RPMI7951 (cell line): ENCODE data around the gene RPLP2. TPM values are rescaled to one million over a fixed set of nuclear protein-coding genes. Genes with fewer than 3 reads are reported as not detected.

Experiments
- DNase-seq: peaks from one replicate; pipeline ENCODE4 v3.0.0-alpha.2; 2012; ENCODE audit warnings: low read depth
- total RNA-seq: library from RNA; depleted of rRNA; stranded (reverse); fragments of >200 nt; shearing (Covaris generic); gene quantifications from 2 replicates; pipeline ENCODE4 v1.2.3, GENCODE V29; 2014

The RPLP2 gene
- total RNA-seq, 1 experiment from 2014 or later: 886 TPM

GRCh38 chr11:849104-849824 is 39.5 kb downstream of the RPLP2 start:
- no peak for DNase-seq

- DNase-seq: no peak
Observed at GRCh38 chr11:849951-850774, 40.4 kb downstream of the RPLP2 start.

GRCh38 chr11:850775-851763 is 41.3 kb downstream of the RPLP2 start:
- no peak for DNase-seq

GRCh38 chr11:852762-853161 is 43.0 kb downstream of the RPLP2 start:
- no peak for DNase-seq

- no peak for DNase-seq
Observed at GRCh38 chr11:853682-854448, 44.1 kb downstream of the RPLP2 start.

- no peak for DNase-seq
Observed at GRCh38 chr11:854601-855329, 45.0 kb downstream of the RPLP2 start.

- no peak for DNase-seq
Observed at GRCh38 chr11:855330-855674, 45.5 kb downstream of the RPLP2 start.

GRCh38 chr11:855796-856195 is 46.0 kb downstream of the RPLP2 start:
- DNase-seq: no peak

GRCh38 chr11:856397-856796 is 46.6 kb downstream of the RPLP2 start:
- DNase-seq: no peak

- no peak for DNase-seq
Observed at GRCh38 chr11:858053-858761, 48.4 kb downstream of the RPLP2 start.

GRCh38 chr11:858762-859339 is 49.1 kb downstream of the RPLP2 start:
- no peak for DNase-seq

- DNase-seq: peak; percentile 39
Observed at GRCh38 chr11:859394-860131, 49.8 kb downstream of the RPLP2 start.

- no peak for DNase-seq
Observed at GRCh38 chr11:860234-861104, 50.7 kb downstream of the RPLP2 start.

- DNase-seq: no peak
Observed at GRCh38 chr11:861105-861479, 51.3 kb downstream of the RPLP2 start.

- DNase-seq: no peak
Observed at GRCh38 chr11:862081-862661, 52.4 kb downstream of the RPLP2 start.
